ENCODE measurements around the gene FUZ.

FUZ gene

GRCh38 chr19:49837009-49837310, 23.9 kb upstream of the FUZ start:
- Histone ChIP-seq H3K9ac (ENCODE audit: insufficient read length, low read depth) (no peak overlapping the region), H3K27me3 (ENCODE audit: insufficient read depth, insufficient read length) (no peaks in the 10 kb centered on the region), H3K4me3 (ENCODE audit: insufficient read length, low read depth) (no peak overlapping the region), H3K4me1 (ENCODE audit: insufficient read depth, insufficient read length) (peaks cover 4% of the 10 kb centered on the region), H3K9me3 (ENCODE audit: insufficient read depth, low read length) (no peaks in the 10 kb centered on the region), H3K36me3 (ENCODE audit: insufficient read depth, insufficient read length, low read length) (peaks cover 85% of the 10 kb centered on the region)
- no peak for DNase-seq (ENCODE audit: low read depth, low spot score)
- TF ChIP-seq ZNF274 (IDR thresholded peaks at IDR 0.05; ENCODE audit: low read depth, low read length) (no peak), SUZ12 (IDR thresholded peaks at IDR 0.05; ENCODE audit: extremely low read depth, insufficient read depth, insufficient read length) (no peak)

GRCh38 chr19:49836176-49837008, 23.3 kb upstream of the FUZ start:
- TF ChIP-seq SUZ12 (IDR thresholded peaks at IDR 0.05; ENCODE audit: extremely low read depth, insufficient read depth, insufficient read length) = no peak
- no peak for TF ChIP-seq ZNF274 (IDR thresholded peaks at IDR 0.05; ENCODE audit: low read depth, low read length)
- TF ChIP-seq YY1 (IDR thresholded peaks at IDR 0.05; ENCODE audit: insufficient read depth, insufficient read length) = no peak
- H3K4me1 ChIP-seq (ENCODE audit: insufficient read depth, insufficient read length) = peaks cover 4% of the 10 kb centered on the region
- no peaks in the 10 kb centered on the region for H3K27me3 ChIP-seq (ENCODE audit: insufficient read depth, insufficient read length)
- H3K9me3 ChIP-seq (ENCODE audit: insufficient read depth, low read length) = no peaks in the 10 kb centered on the region
- H3K9ac ChIP-seq (ENCODE audit: insufficient read length, low read depth) = no peak overlapping the region
- no peak overlapping the region for H3K4me3 ChIP-seq (ENCODE audit: insufficient read length, low read depth)
- no peak for DNase-seq (ENCODE audit: low read depth, low spot score)
- H3K36me3 ChIP-seq (ENCODE audit: insufficient read depth, insufficient read length, low read length) = peaks cover 87% of the 10 kb centered on the region

- Histone ChIP-seq H3K4me1 (ENCODE audit: insufficient read depth, insufficient read length) (peaks cover 4% of the 10 kb centered on the region), H3K9ac (ENCODE audit: insufficient read length, low read depth) (no peak overlapping the region), H3K9me3 (ENCODE audit: insufficient read depth, low read length) (no peaks in the 10 kb centered on the region), H3K36me3 (ENCODE audit: insufficient read depth, insufficient read length, low read length) (peaks cover 89% of the 10 kb centered on the region), H3K27me3 (ENCODE audit: insufficient read depth, insufficient read length) (no peaks in the 10 kb centered on the region), H3K4me3 (ENCODE audit: insufficient read length, low read depth) (no peak overlapping the region)
- no peak for DNase-seq (ENCODE audit: low read depth, low spot score)
- no peak for TF ChIP-seq YY1 (IDR thresholded peaks at IDR 0.05; ENCODE audit: insufficient read depth, insufficient read length)
- no peak for TF ChIP-seq SUZ12 (IDR thresholded peaks at IDR 0.05; ENCODE audit: extremely low read depth, insufficient read depth, insufficient read length)
- TF ChIP-seq ZNF274 (IDR thresholded peaks at IDR 0.05; ENCODE audit: low read depth, low read length) = no peak
These were observed 22.5 kb upstream of the FUZ start for GRCh38 chr19:49835562-49835961.

GRCh38 chr19:49833599-49833998, 20.5 kb upstream of the FUZ start:
- H3K9ac ChIP-seq (ENCODE audit: insufficient read length, low read depth) = no peak overlapping the region
- no peaks in the 10 kb centered on the region for H3K9me3 ChIP-seq (ENCODE audit: insufficient read depth, low read length)
- no peaks in the 10 kb centered on the region for H3K27me3 ChIP-seq (ENCODE audit: insufficient read depth, insufficient read length)
- peaks cover 4% of the 10 kb centered on the region for H3K4me1 ChIP-seq (ENCODE audit: insufficient read depth, insufficient read length)
- H3K4me3 ChIP-seq (ENCODE audit: insufficient read length, low read depth) = no peak overlapping the region
- peaks cover 87% of the 10 kb centered on the region for H3K36me3 ChIP-seq (ENCODE audit: insufficient read depth, insufficient read length, low read length)
- no peak for DNase-seq (ENCODE audit: low read depth, low spot score)
- TF ChIP-seq SUZ12 (IDR thresholded peaks at IDR 0.05; ENCODE audit: extremely low read depth, insufficient read depth, insufficient read length) (no peak), ZNF274 (IDR thresholded peaks at IDR 0.05; ENCODE audit: low read depth, low read length) (no peak), YY1 (IDR thresholded peaks at IDR 0.05; ENCODE audit: insufficient read depth, insufficient read length) (no peak)

GRCh38 chr19:49832556-49832955, 19.5 kb upstream of the FUZ start:
- H3K36me3 ChIP-seq (ENCODE audit: insufficient read depth, insufficient read length, low read length) = peaks cover 81% of the 10 kb centered on the region
- H3K27me3 ChIP-seq (ENCODE audit: insufficient read depth, insufficient read length) = no peaks in the 10 kb centered on the region
- no peak for TF ChIP-seq YY1 (IDR thresholded peaks at IDR 0.05; ENCODE audit: insufficient read depth, insufficient read length)
- no peak for TF ChIP-seq SUZ12 (IDR thresholded peaks at IDR 0.05; ENCODE audit: extremely low read depth, insufficient read depth, insufficient read length)
- no peak for TF ChIP-seq ZNF274 (IDR thresholded peaks at IDR 0.05; ENCODE audit: low read depth, low read length)
- no peak overlapping the region for H3K4me3 ChIP-seq (ENCODE audit: insufficient read length, low read depth)
- H3K9ac ChIP-seq (ENCODE audit: insufficient read length, low read depth) = no peak overlapping the region
- no peaks in the 10 kb centered on the region for H3K9me3 ChIP-seq (ENCODE audit: insufficient read depth, low read length)
- H3K4me1 ChIP-seq (ENCODE audit: insufficient read depth, insufficient read length) = peaks cover 4% of the 10 kb centered on the region
- DNase-seq (ENCODE audit: low read depth, low spot score) = no peak

GRCh38 chr19:49831592-49831991, 18.5 kb upstream of the FUZ start:
- Histone ChIP-seq H3K36me3 (ENCODE audit: insufficient read depth, insufficient read length, low read length) (peaks cover 81% of the 10 kb centered on the region), H3K9ac (ENCODE audit: insufficient read length, low read depth) (no peak overlapping the region), H3K9me3 (ENCODE audit: insufficient read depth, low read length) (no peaks in the 10 kb centered on the region)

GRCh38 chr19:49830766-49831165, 17.7 kb upstream of the FUZ start:
- H3K4me1 ChIP-seq (ENCODE audit: insufficient read depth, insufficient read length) = no peaks in the 10 kb centered on the region
- no peak overlapping the region for H3K9ac ChIP-seq (ENCODE audit: insufficient read length, low read depth)
- no peak for TF ChIP-seq ZNF274 (IDR thresholded peaks at IDR 0.05; ENCODE audit: low read depth, low read length)
- TF ChIP-seq SUZ12 (IDR thresholded peaks at IDR 0.05; ENCODE audit: extremely low read depth, insufficient read depth, insufficient read length) = no peak
- no peak for TF ChIP-seq YY1 (IDR thresholded peaks at IDR 0.05; ENCODE audit: insufficient read depth, insufficient read length)
- no peak overlapping the region for H3K4me3 ChIP-seq (ENCODE audit: insufficient read length, low read depth)
- no peaks in the 10 kb centered on the region for H3K9me3 ChIP-seq (ENCODE audit: insufficient read depth, low read length)
- no peaks in the 10 kb centered on the region for H3K27me3 ChIP-seq (ENCODE audit: insufficient read depth, insufficient read length)
- H3K36me3 ChIP-seq (ENCODE audit: insufficient read depth, insufficient read length, low read length) = peaks cover 72% of the 10 kb centered on the region
- DNase-seq (ENCODE audit: low read depth, low spot score) = no peak

More at GRCh38 chr19:49831592-49831991, 18.5 kb upstream of the FUZ start:
- Histone ChIP-seq H3K4me3 (ENCODE audit: insufficient read length, low read depth) (no peak overlapping the region), H3K27me3 (ENCODE audit: insufficient read depth, insufficient read length) (no peaks in the 10 kb centered on the region), H3K4me1 (ENCODE audit: insufficient read depth, insufficient read length) (no peaks in the 10 kb centered on the region)
- DNase-seq (ENCODE audit: low read depth, low spot score) = no peak
- TF ChIP-seq YY1 (IDR thresholded peaks at IDR 0.05; ENCODE audit: insufficient read depth, insufficient read length) (no peak), SUZ12 (IDR thresholded peaks at IDR 0.05; ENCODE audit: extremely low read depth, insufficient read depth, insufficient read length) (no peak), ZNF274 (IDR thresholded peaks at IDR 0.05; ENCODE audit: low read depth, low read length) (no peak)
